Fibroblast of lung (primary cell): ENCODE measurements around the gene PCP4. TPM values are rescaled to one million over a fixed set of nuclear protein-coding genes. Genes with fewer than 3 reads are reported as not detected.
A peak's percentile ranks its signal among the peaks of the same experiment; 100 is the strongest.

ENCODE experiments used
- DNase-seq, 2 donors: peaks; one replicate each; pipeline versions ENCODE4 v3.0.0 to v3.0.0-alpha.2; 2010; ENCODE audit warnings: low read depth in 2 of 2
- H2AFZ ChIP-seq: 2 replicates; pipeline ENCODE4 v1.5.1; 2012; ENCODE audit warnings: low read length, control low read depth, inconsistent platforms
- H3K27ac ChIP-seq: 2 replicates; pipeline ENCODE4 v1.5.1; 2011; ENCODE audit warnings: low read length, control low read depth; ENCODE audit not compliant: insufficient read depth
- H3K27me3 ChIP-seq: 2 replicates; pipeline ENCODE4 v1.5.1; 2011; ENCODE audit warnings: mild to moderate bottlenecking, low read length; ENCODE audit not compliant: control insufficient read depth, insufficient read depth
- H3K36me3 ChIP-seq: 2 replicates; pipeline ENCODE4 v1.5.1; 2011; ENCODE audit warnings: low read length; ENCODE audit not compliant: control insufficient read depth, insufficient read depth
- H3K4me1 ChIP-seq: 2 replicates; pipeline ENCODE4 v1.5.1; 2011; ENCODE audit warnings: low read length; ENCODE audit not compliant: control insufficient read depth, insufficient read depth; ENCODE audit errors: extremely low read depth
- H3K4me2 ChIP-seq: 2 replicates; pipeline ENCODE4 v1.5.1; 2011; ENCODE audit warnings: low read length, control low read depth; ENCODE audit not compliant: insufficient read depth; ENCODE audit errors: extremely low read depth
- H3K4me3 ChIP-seq, 4 experiments: fragments of 200-600 bp in 1 of 4; sonication (generic) in 1 of 4; replicated peaks in 1 of 4; 2 replicates each; pipeline ENCODE4 v1.5.1; 2011 to 2016; ENCODE audit warnings: low read length in 4 of 4, low read depth in 3 of 4, mild to moderate bottlenecking in 3 of 4, control low read depth in 2 of 4, inconsistent platforms in 1 of 4, mixed read lengths in 1 of 4; ENCODE audit not compliant: insufficient read depth in 1 of 4; ENCODE audit errors: control extremely low read depth in 1 of 4
- H3K79me2 ChIP-seq: 2 replicates; pipeline ENCODE4 v1.5.1; 2012; ENCODE audit warnings: mild to moderate bottlenecking, low read length, inconsistent platforms; ENCODE audit not compliant: control insufficient read depth, insufficient read depth
- H3K9ac ChIP-seq: 2 replicates; pipeline ENCODE4 v1.5.1; 2011; ENCODE audit warnings: mild to moderate bottlenecking, low read length, control low read depth; ENCODE audit not compliant: insufficient read depth
- H3K9me3 ChIP-seq: 2 replicates; pipeline ENCODE4 v1.5.1; 2012; ENCODE audit warnings: low read depth, low read length; ENCODE audit not compliant: control insufficient read depth, insufficient read depth
- H4K20me1 ChIP-seq: 2 replicates; pipeline ENCODE4 v1.5.1; 2011; ENCODE audit warnings: low read length; ENCODE audit not compliant: control insufficient read depth, insufficient read depth; ENCODE audit errors: extremely low read depth
- CTCF ChIP-seq, 2 donors: IDR thresholded peaks in 1 of 2; conservative IDR thresholded peaks in 1 of 2; 1 replicate in 1 of 2; 2 replicates in 1 of 2; pipeline ENCODE4 v1.5.1; 2011 to 2012; ENCODE audit warnings: low read length in 2 of 2, control low read depth in 1 of 2, inconsistent platforms in 1 of 2, low read depth in 1 of 2, mild to moderate bottlenecking in 1 of 2
- EZH2 ChIP-seq: IDR thresholded peaks from 2 replicates; pipeline ENCODE4 v1.5.1; 2012; ENCODE audit warnings: low read length, control low read depth, mild to moderate bottlenecking; ENCODE audit errors: missing control alignments
- polyA plus RNA-seq, 2 donors: library from polyadenylated mRNA; depleted of rRNA in 1 of 2; stranded (reverse) in 1 of 2; unstranded in 1 of 2; fragments of >200 nt; gene quantifications; 2 replicates each; pipeline ENCODE4 v1.2.1, GENCODE V29; 2011 to 2012; ENCODE audit warnings: missing spikeins in 1 of 2
- total RNA-seq: library from RNA; depleted of rRNA; stranded (reverse); fragments of >200 nt; gene quantifications from 2 replicates; pipeline ENCODE4 v1.2.1, GENCODE V29; 2014

The PCP4 gene
- total and polyA plus RNA-seq, 2 donors (not counting 1 experiment from before 2014, with no cell fraction given), result not detected

- DNase-seq, result peak in 1 of 2 donors; percentile 78
- no peak overlapping the region for H3K9ac ChIP-seq
- H3K36me3 ChIP-seq, result no peaks in the 10 kb centered on the region
- H4K20me1 ChIP-seq, result no peaks in the 10 kb centered on the region
- no peaks in the 10 kb centered on the region for H3K79me2 ChIP-seq
- no peaks in the 10 kb centered on the region for H3K9me3 ChIP-seq
- no peak for TF ChIP-seq CTCF (conservative IDR thresholded peaks at IDR 0.05 in 1 of 2, IDR thresholded peaks at IDR 0.05 in 1 of 2; ENCODE audit: low read depth in 1 of 2, low read length in 2 of 2)
- no peak for TF ChIP-seq EZH2
- no peak overlapping the region for H3K4me3 ChIP-seq
- no peaks in the 10 kb centered on the region for H3K27me3 ChIP-seq
- H3K4me2 ChIP-seq, result no peak overlapping the region
- H2AFZ ChIP-seq, result no peak overlapping the region
- no peak overlapping the region for H3K27ac ChIP-seq
- H3K4me1 ChIP-seq, result no peaks in the 10 kb centered on the region
These were observed 18.1 kb upstream of the PCP4 start for GRCh38 chr21:39849014-39849655.

GRCh38 chr21:39850333-39850732 lies 16.9 kb upstream of the PCP4 start:
- TF ChIP-seq CTCF (conservative IDR thresholded peaks at IDR 0.05 in 1 of 2, IDR thresholded peaks at IDR 0.05 in 1 of 2; ENCODE audit: low read depth in 1 of 2, low read length in 2 of 2) (no peak), EZH2 (no peak)
- no peak for DNase-seq
- Histone ChIP-seq H3K27ac (no peak overlapping the region), H3K36me3 (no peaks in the 10 kb centered on the region), H3K79me2 (no peaks in the 10 kb centered on the region), H3K4me2 (no peak overlapping the region), H2AFZ (no peak overlapping the region), H3K9ac (no peak overlapping the region), H3K27me3 (no peaks in the 10 kb centered on the region), H3K4me1 (no peaks in the 10 kb centered on the region), H3K9me3 (no peaks in the 10 kb centered on the region), H3K4me3 (no peak overlapping the region), H4K20me1 (no peaks in the 10 kb centered on the region)

- Histone ChIP-seq H3K36me3 (no peaks in the 10 kb centered on the region), H2AFZ (no peak overlapping the region), H3K4me3 (no peak overlapping the region), H3K9ac (no peak overlapping the region), H3K27ac (no peak overlapping the region), H3K27me3 (no peaks in the 10 kb centered on the region), H3K79me2 (no peaks in the 10 kb centered on the region), H3K4me1 (no peaks in the 10 kb centered on the region), H4K20me1 (no peaks in the 10 kb centered on the region), H3K9me3 (no peaks in the 10 kb centered on the region), H3K4me2 (no peak overlapping the region)
- no peak for DNase-seq
- TF ChIP-seq CTCF (conservative IDR thresholded peaks at IDR 0.05 in 1 of 2, IDR thresholded peaks at IDR 0.05 in 1 of 2; ENCODE audit: low read depth in 1 of 2, low read length in 2 of 2) (no peak), EZH2 (no peak)
These were observed 16.1 kb upstream of the PCP4 start for GRCh38 chr21:39851002-39851618.
